Endodermal cell (in vitro differentiated cells): Measurements from ENCODE around the gene DDX27. TPM values are rescaled to one million over a fixed set of nuclear protein-coding genes. Genes with fewer than 3 reads are reported as not detected.

Source experiments
- DNase-seq: peaks from one replicate; pipeline ENCODE4 v3.0.0-alpha.2; 2017
- H3K27ac ChIP-seq: 2 replicates; pipeline ENCODE4 v1.5.1; 2013; ENCODE audit warnings: mild to moderate bottlenecking, low read depth, low read length, moderate library complexity
- H3K27me3 ChIP-seq: 2 replicates; pipeline ENCODE4 v1.6.1; 2013; ENCODE audit warnings: mild to moderate bottlenecking, low read length, moderate library complexity; ENCODE audit not compliant: insufficient read depth, control insufficient read depth, poor library complexity, severe bottlenecking
- H3K36me3 ChIP-seq: 2 replicates; pipeline ENCODE4 v1.7.0; 2013; ENCODE audit warnings: mild to moderate bottlenecking, low read length, moderate library complexity; ENCODE audit not compliant: control insufficient read depth, insufficient read depth
- H3K4me1 ChIP-seq: one replicate; pipeline ENCODE4 v1.7.0; 2013; ENCODE audit warnings: low read length; ENCODE audit not compliant: control insufficient read depth, insufficient read depth
- H3K4me3 ChIP-seq: 2 replicates; pipeline ENCODE4 v1.5.1; 2013; ENCODE audit warnings: mild to moderate bottlenecking, low read length, moderate library complexity
- H3K9ac ChIP-seq: 2 replicates; pipeline ENCODE4 v1.6.1; 2013; ENCODE audit warnings: mild to moderate bottlenecking, low read length, moderate library complexity; ENCODE audit not compliant: poor library complexity, severe bottlenecking; ENCODE audit errors: extremely low read depth
- H3K9me3 ChIP-seq: 2 replicates; pipeline ENCODE4 v1.6.1; 2013; ENCODE audit warnings: mild to moderate bottlenecking, low read length, moderate library complexity; ENCODE audit not compliant: control insufficient read depth
- H3K27ac Mint-ChIP-seq: 2 replicates; pipeline ENCODE4 v1.8.0; 2020; ENCODE audit warnings: mixed read lengths
- H3K27me3 Mint-ChIP-seq: 2 replicates; pipeline ENCODE4 v1.8.0; 2021; ENCODE audit warnings: mild to moderate bottlenecking, mixed read lengths; ENCODE audit not compliant: insufficient read depth
- H3K36me3 Mint-ChIP-seq: 2 replicates; pipeline ENCODE4 v1.8.0; 2020; ENCODE audit warnings: low read depth, mixed read lengths
- H3K4me1 Mint-ChIP-seq: 2 replicates; pipeline ENCODE4 v1.8.0; 2020; ENCODE audit warnings: mixed read lengths
- H3K4me3 Mint-ChIP-seq: 2 replicates; pipeline ENCODE4 v1.8.0; 2020; ENCODE audit warnings: mild to moderate bottlenecking, moderate library complexity, mixed read lengths
- H3K9me3 Mint-ChIP-seq: 2 replicates; pipeline ENCODE4 v1.8.0; 2020; ENCODE audit warnings: mild to moderate bottlenecking, mixed read lengths
- CTCF ChIP-seq: fragments of 200-600 bp; sonication (generic); conservative IDR thresholded peaks from 2 replicates; pipeline ENCODE4 v1.5.0; 2021; ENCODE audit warnings: antibody characterized with exemption, mild to moderate bottlenecking
- WGBS, 2 experiments: methylation state at CpG; one replicate each; pipeline versions ENCODE4 v1.1.5 to v1.1.7; 2013; ENCODE audit warnings: missing lambda C conversion rate in 2 of 2, mixed read lengths in 1 of 2; ENCODE audit not compliant: insufficient coverage in 1 of 2, insufficient read length in 1 of 2; 5-methylcytosine and 5-hydroxymethylcytosine counted together
- total RNA-seq, 2 donors: library from RNA; stranded (reverse); fragmentation: NEBNext Ultra II Directional in 1 of 2; extraction: Animal tissue kit (Norgen Biotek cat#: 25700) in 1 of 2; gene quantifications; 2 replicates in 1 of 2; 3 replicates in 1 of 2; pipeline ENCODE4 v1.2.1, GENCODE V29; 2021

Gene DDX27
- total RNA-seq, 2 donors from 2014 or later = 40.4 to 45.2 TPM

- WGBS, 2 experiments = 98% methylated on average over 3 of the region's 3 CpGs; no CpG with 5 or more reads in 1 of the 2 experiments
- Histone ChIP-seq H3K4me1 (no peaks in the 10 kb centered on the region), H3K9ac (no peak overlapping the region), H3K27ac (no peak overlapping the region), H3K9me3 (no peaks in the 10 kb centered on the region), H3K36me3 (peaks cover 77% of the 10 kb centered on the region), H3K4me3 (no peak overlapping the region), H3K27me3 (no peaks in the 10 kb centered on the region)
- peaks cover 75% of the 10 kb centered on the region for H3K36me3 Mint-ChIP-seq
- no peak overlapping the region for H3K4me3 Mint-ChIP-seq
- no peaks in the 10 kb centered on the region for H3K27me3 Mint-ChIP-seq
- peaks cover 3% of the 10 kb centered on the region for H3K9me3 Mint-ChIP-seq
- no peak for TF ChIP-seq CTCF
- DNase-seq = no peak
- H3K4me1 Mint-ChIP-seq = peaks cover 5% of the 10 kb centered on the region
- H3K27ac Mint-ChIP-seq = no peak overlapping the region
These were observed 42.0 kb downstream of the DDX27 start for GRCh38 chr20:49261173-49261572.

- Histone ChIP-seq H3K4me1 (no peaks in the 10 kb centered on the region), H3K4me3 (no peak overlapping the region), H3K36me3 (peaks cover 69% of the 10 kb centered on the region), H3K9me3 (no peaks in the 10 kb centered on the region), H3K9ac (no peak overlapping the region), H3K27ac (no peak overlapping the region), H3K27me3 (no peaks in the 10 kb centered on the region)
- H3K4me3 Mint-ChIP-seq = no peak overlapping the region
- peaks cover 3% of the 10 kb centered on the region for H3K9me3 Mint-ChIP-seq
- no peak for TF ChIP-seq CTCF
- H3K27ac Mint-ChIP-seq = no peak overlapping the region
- H3K36me3 Mint-ChIP-seq = peaks cover 67% of the 10 kb centered on the region
- DNase-seq = no peak
- peaks cover 5% of the 10 kb centered on the region for H3K4me1 Mint-ChIP-seq
- WGBS, 2 experiments = 96 to 100% methylated on average over 1 of the region's 1 CpG
- no peaks in the 10 kb centered on the region for H3K27me3 Mint-ChIP-seq
These were observed 43.2 kb downstream of the DDX27 start for GRCh38 chr20:49262444-49262843.

- Mint-ChIP-seq H3K27ac (peak overlapping the region; percentile 70), H3K9me3 (peaks cover 11% of the 10 kb centered on the region), H3K4me3 (no peak overlapping the region), H3K36me3 (peaks cover 74% of the 10 kb centered on the region), H3K4me1 (peaks cover 5% of the 10 kb centered on the region), H3K27me3 (no peaks in the 10 kb centered on the region)
- DNase-seq = no peak
- TF ChIP-seq CTCF = no peak
- Histone ChIP-seq H3K9me3 (peaks cover 8% of the 10 kb centered on the region), H3K9ac (no peak overlapping the region), H3K27ac (no peak overlapping the region), H3K36me3 (peaks cover 81% of the 10 kb centered on the region), H3K4me3 (no peak overlapping the region), H3K27me3 (no peaks in the 10 kb centered on the region), H3K4me1 (no peaks in the 10 kb centered on the region)
- 98 to 100% methylated on average over 1 to 4 of the region's 4 CpGs for WGBS, 2 experiments
These were observed 48.1 kb downstream of the DDX27 start for GRCh38 chr20:49267327-49267726.
